ENCODE data around the gene SUSD4.

The SUSD4 gene

DNA sequence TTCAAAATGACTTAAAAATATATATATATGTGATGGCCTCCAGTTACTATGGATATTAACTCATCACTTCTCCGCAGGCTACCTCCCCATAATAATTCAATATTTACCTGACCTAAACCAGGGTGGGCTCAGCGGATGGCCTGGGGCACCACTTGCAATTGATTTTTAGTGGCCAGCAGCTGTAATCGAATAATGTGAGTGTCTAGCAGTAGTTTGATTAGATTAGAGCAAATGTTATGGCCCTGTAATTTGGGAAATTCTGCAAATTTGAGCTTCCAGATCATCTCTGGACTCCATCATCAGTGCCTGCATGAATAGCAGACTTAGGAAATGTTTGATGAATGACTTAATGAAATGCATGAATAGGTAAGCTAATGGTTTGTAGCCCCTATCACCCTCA is 14.7 kb downstream of the SUSD4 start:
- Histone ChIP-seq H3K4me3 (IDR thresholded peaks at IDR 0.05; ENCODE audit: insufficient read depth, low read depth, low read length) (no peak overlapping the region), H4K20me1 (ENCODE audit: insufficient read depth) (no peaks in the 10 kb centered on the region), H3K4me1 (ENCODE audit: low read depth, poor library complexity, severe bottlenecking) (no peaks in the 10 kb centered on the region), H3K79me2 (ENCODE audit: insufficient read depth, low read depth) (no peaks in the 10 kb centered on the region), H3K27me3 (ENCODE audit: insufficient read depth, low read depth) (no peaks in the 10 kb centered on the region), H3K9ac (no peak overlapping the region), H3K27ac (no peak overlapping the region), H3K36me3 (ENCODE audit: insufficient read depth) (no peaks in the 10 kb centered on the region), H3K4me2 (no peak overlapping the region), H2AFZ (ENCODE audit: low read depth) (no peak overlapping the region)
- TF ChIP-seq, protein P1, sequence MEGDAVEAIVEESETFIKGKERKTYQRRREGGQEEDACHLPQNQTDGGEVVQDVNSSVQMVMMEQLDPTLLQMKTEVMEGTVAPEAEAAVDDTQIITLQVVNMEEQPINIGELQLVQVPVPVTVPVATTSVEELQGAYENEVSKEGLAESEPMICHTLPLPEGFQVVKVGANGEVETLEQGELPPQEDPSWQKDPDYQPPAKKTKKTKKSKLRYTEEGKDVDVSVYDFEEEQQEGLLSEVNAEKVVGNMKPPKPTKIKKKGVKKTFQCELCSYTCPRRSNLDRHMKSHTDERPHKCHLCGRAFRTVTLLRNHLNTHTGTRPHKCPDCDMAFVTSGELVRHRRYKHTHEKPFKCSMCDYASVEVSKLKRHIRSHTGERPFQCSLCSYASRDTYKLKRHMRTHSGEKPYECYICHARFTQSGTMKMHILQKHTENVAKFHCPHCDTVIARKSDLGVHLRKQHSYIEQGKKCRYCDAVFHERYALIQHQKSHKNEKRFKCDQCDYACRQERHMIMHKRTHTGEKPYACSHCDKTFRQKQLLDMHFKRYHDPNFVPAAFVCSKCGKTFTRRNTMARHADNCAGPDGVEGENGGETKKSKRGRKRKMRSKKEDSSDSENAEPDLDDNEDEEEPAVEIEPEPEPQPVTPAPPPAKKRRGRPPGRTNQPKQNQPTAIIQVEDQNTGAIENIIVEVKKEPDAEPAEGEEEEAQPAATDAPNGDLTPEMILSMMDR (conservative IDR thresholded peaks at IDR 0.05; ENCODE audit: low read depth, low read length) = no peak

DNA sequence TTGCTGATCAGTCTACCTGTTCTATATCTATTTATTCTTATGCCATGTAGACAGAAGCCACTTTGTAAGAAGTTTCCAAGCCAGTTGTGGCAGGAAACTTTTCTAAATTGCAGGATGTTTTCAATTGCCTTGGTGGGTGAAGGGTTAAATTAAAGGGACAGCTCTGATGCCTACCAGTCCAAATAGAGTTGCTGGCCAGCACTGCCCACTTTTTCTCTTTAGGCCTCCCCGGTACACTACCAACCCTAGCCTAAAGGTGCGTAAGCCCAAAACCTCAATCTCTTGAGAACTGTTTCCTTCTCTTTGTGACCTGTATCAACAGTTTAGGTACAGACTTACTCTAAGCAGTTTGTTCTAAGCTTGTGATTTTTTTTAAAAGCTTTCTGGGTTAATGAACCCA is 15.5 kb downstream of the SUSD4 start:
- no peak overlapping the region for H3K4me3 ChIP-seq (IDR thresholded peaks at IDR 0.05; ENCODE audit: insufficient read depth, low read depth, low read length)
- H3K4me1 ChIP-seq (ENCODE audit: low read depth, poor library complexity, severe bottlenecking) = no peaks in the 10 kb centered on the region
- TF ChIP-seq, protein P1 (conservative IDR thresholded peaks at IDR 0.05; ENCODE audit: low read depth, low read length) = no peak
- H3K9ac ChIP-seq = no peak overlapping the region
- no peaks in the 10 kb centered on the region for H4K20me1 ChIP-seq (ENCODE audit: insufficient read depth)
- H3K79me2 ChIP-seq (ENCODE audit: insufficient read depth, low read depth) = no peaks in the 10 kb centered on the region
- H3K36me3 ChIP-seq (ENCODE audit: insufficient read depth) = no peaks in the 10 kb centered on the region
- no peaks in the 10 kb centered on the region for H3K27me3 ChIP-seq (ENCODE audit: insufficient read depth, low read depth)
- H2AFZ ChIP-seq (ENCODE audit: low read depth) = no peak overlapping the region
- H3K4me2 ChIP-seq = no peak overlapping the region
- H3K27ac ChIP-seq = no peak overlapping the region

DNA sequence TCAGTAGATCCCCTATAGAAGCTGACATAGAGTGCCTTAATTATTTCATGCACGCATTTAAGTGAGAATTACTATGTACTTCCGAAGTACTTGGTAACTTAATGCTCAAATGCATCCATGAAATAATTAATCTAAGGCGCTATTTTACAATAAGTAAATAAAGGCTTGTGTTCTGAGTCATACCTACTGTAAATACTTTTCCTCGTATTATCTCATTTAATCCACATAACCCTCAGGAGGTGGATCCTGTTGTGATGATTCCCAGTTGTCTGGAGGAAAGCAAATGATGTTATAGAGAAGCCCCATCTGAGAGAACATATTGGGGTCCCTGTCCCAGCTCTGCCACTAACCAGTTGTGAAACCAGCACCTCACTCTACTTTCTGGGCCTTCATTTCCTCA is 16.4 kb downstream of the SUSD4 start:
- TF ChIP-seq, protein P1 (conservative IDR thresholded peaks at IDR 0.05; ENCODE audit: low read depth, low read length) = no peak
- Histone ChIP-seq H4K20me1 (ENCODE audit: insufficient read depth) (no peaks in the 10 kb centered on the region), H3K79me2 (ENCODE audit: insufficient read depth, low read depth) (no peaks in the 10 kb centered on the region), H3K9ac (no peak overlapping the region), H2AFZ (ENCODE audit: low read depth) (no peak overlapping the region), H3K4me3 (IDR thresholded peaks at IDR 0.05; ENCODE audit: insufficient read depth, low read depth, low read length) (no peak overlapping the region), H3K27me3 (ENCODE audit: insufficient read depth, low read depth) (no peaks in the 10 kb centered on the region), H3K27ac (no peak overlapping the region), H3K36me3 (ENCODE audit: insufficient read depth) (no peaks in the 10 kb centered on the region), H3K4me1 (ENCODE audit: low read depth, poor library complexity, severe bottlenecking) (no peaks in the 10 kb centered on the region), H3K4me2 (no peak overlapping the region)

DNA sequence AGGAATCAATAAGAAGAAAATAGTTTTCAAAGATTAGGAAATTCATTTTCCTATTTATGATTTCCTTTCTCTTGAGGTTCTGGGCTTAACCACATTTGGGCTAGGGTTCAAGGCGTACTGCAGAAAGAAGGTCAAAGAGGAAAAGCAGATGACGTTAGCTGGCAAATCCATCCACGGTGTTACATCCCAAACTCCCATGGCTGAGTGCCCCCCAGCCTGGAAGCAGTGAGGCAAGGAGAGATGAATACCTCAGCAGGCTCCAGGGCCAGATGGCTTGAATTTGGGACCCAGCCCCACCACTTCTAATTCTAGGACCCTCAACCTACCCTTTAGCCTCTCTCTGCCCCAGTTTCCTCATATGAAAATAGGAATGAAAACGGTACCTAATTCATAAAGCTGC is 17.7 kb downstream of the SUSD4 start:
- Histone ChIP-seq H2AFZ (ENCODE audit: low read depth) (no peak overlapping the region), H3K79me2 (ENCODE audit: insufficient read depth, low read depth) (no peaks in the 10 kb centered on the region), H3K4me2 (no peak overlapping the region), H4K20me1 (ENCODE audit: insufficient read depth) (no peaks in the 10 kb centered on the region), H3K36me3 (ENCODE audit: insufficient read depth) (no peaks in the 10 kb centered on the region), H3K4me1 (ENCODE audit: low read depth, poor library complexity, severe bottlenecking) (no peaks in the 10 kb centered on the region), H3K9ac (no peak overlapping the region), H3K27ac (no peak overlapping the region), H3K27me3 (ENCODE audit: insufficient read depth, low read depth) (no peaks in the 10 kb centered on the region), H3K4me3 (IDR thresholded peaks at IDR 0.05; ENCODE audit: insufficient read depth, low read depth, low read length) (no peak overlapping the region)
- TF ChIP-seq, protein P1 (conservative IDR thresholded peaks at IDR 0.05; ENCODE audit: low read depth, low read length) = no peak

DNA sequence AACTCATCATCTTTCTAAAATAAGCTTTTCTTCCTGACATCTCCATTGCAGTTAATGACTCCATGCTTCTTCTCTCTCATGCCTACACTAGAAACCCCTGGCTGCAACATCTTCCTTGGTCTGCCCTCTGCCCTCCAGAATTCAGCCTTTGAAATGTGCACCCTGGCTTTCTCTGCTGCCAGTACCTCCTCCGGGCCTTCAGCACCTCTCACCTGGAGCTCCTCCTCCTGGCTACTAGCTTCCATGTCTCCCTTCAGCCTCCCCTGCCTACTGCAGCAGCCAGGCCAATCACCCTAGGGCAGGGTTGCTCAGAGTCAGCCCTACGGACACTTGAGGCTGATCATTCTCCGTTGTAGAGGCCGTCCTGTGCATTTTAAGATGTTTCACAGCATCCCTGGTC is 18.3 kb downstream of the SUSD4 start:
- Histone ChIP-seq H3K9ac (no peak overlapping the region), H3K4me3 (IDR thresholded peaks at IDR 0.05; ENCODE audit: insufficient read depth, low read depth, low read length) (no peak overlapping the region), H4K20me1 (ENCODE audit: insufficient read depth) (no peaks in the 10 kb centered on the region), H3K27ac (no peak overlapping the region), H2AFZ (ENCODE audit: low read depth) (no peak overlapping the region), H3K27me3 (ENCODE audit: insufficient read depth, low read depth) (no peaks in the 10 kb centered on the region), H3K79me2 (ENCODE audit: insufficient read depth, low read depth) (no peaks in the 10 kb centered on the region), H3K36me3 (ENCODE audit: insufficient read depth) (no peaks in the 10 kb centered on the region), H3K4me2 (no peak overlapping the region), H3K4me1 (ENCODE audit: low read depth, poor library complexity, severe bottlenecking) (no peaks in the 10 kb centered on the region)
- TF ChIP-seq, protein P1 (conservative IDR thresholded peaks at IDR 0.05; ENCODE audit: low read depth, low read length) = no peak
